GM19463 (cell line): ENCODE data around the gene DOK1.
A peak's percentile ranks its signal among the peaks of the same experiment; 100 is the strongest.
"Not testable (repeated sequence)": the region's sequence is repeated elsewhere in the genome, so short reads cannot be mapped to it uniquely, and the experiment has no call there.

ENCODE experiments used
- ATAC-seq: cut with Tn5 transposase; IDR thresholded peaks from one replicate; pipeline ENCODE4 v1.9.1; 2021; ENCODE audit warnings: mild to moderate bottlenecking, moderate library complexity; ENCODE audit not compliant: unreplicated experiment

DOK1 gene

DNA sequence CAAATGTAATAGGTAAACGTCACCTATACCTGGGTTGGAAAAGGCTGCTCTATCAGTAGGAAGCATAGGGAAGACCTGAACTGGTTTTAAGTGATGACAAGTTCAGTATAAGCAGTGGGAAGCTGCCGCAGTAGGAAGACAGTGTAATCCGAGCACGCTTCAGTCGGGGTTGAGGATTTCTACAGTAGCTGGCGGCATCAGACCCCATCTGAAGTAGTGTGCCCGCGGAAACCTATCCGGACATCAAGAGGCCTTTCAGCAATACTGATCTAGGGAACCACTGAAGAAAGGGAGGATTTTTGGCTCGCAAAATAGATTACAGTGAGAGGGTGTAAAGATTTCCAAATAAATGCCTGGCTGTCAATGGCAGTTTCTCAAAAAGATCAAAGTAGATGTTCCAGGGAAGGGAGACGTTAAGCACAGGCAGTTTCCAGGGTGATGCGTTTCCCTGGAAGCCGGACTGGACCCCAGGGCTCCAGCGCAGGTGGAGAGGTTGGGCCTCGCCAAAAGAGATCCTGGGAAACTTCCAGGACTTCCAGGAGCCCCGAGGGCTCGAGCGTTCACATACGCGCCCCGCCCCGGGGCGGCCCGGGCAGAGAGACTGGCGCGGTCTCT lies 6.1 kb upstream of the DOK1 start:
- ATAC-seq, result no peak

DNA sequence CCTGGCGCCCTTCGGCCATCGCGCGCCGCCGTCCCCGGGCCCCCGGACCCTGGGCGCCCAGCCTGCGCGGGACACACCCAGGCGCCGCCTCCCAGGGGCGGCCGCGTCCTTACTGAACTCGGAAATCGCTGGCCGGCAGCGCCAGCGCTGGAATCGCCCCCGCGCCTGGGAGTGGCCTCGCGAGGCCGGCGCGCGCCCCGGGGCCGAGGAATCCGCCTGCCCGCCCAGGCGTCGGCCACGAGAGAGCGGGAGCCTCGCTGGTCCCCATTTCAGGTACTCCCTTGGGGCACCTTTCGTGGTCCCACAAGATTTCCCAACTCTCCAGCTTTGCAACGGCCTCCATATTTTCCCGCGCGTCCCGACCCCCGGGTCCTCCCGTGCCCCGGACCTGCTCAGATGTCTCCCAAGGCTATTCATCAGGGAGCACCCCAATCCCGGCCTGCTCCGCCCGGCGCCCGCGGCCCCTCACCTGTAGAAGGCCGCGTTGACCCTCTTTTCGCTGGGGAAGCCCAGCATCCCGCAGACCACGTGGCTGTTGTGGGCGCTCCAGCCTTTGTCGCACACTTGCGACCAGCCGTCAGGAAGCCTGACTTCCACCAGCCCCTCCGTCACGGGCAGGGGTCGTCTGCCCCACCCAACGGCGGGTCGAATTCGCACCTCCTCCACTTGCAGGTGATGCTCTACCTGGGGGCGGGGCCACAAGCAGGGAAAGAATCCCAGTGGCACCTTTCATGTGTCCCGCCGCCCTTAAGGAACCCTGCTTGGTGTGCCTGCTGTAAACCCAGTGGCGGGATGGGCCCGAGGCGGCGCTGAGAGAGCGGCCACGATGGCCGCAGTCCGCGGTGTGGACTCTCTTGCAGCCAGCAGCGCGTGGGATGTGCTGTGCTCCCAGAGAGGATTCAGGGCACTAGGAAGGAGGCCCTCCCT lies 5.4 kb upstream of the DOK1 start:
- ATAC-seq, result peak; percentile 46

DNA sequence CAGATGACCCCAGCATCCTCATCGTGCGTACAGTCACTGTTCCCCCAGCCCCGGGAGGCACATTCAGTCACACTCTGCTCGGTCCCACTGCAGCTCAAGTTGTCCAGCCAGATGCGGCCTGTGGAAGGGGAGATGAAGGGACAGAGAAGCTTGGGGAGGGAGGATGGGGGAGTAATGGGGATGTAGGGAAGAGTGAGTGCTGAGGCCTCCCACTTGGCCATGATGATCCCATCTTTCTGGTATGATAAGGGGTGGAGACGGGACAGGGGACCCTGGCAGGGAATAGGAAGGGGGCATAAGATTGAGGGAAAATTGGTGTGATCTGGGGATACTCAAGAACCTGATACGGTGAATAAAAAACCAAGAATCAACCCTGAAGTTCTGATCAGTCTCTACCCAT lies 4.3 kb upstream of the DOK1 start:
- ATAC-seq, result no peak

DNA sequence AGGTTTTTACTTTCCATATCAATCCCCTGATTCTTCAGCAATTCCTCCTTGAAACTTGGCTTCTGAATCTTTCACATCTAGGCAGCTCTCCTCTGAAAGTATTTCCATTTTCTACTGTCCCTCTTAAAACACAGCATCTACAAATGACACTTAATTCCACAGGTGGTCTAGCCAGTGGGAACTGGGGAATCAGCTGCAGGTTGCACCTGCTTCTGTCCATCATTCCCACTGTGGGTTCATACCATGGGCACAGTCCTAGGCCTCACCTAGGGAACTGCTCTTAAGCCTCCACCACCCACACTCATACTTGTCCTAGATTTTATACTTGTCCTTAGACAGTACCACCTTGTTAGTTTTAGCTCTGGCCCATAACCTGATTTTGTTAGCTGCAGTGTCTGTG lies 3.0 kb upstream of the DOK1 start:
- ATAC-seq, result no peak

DNA sequence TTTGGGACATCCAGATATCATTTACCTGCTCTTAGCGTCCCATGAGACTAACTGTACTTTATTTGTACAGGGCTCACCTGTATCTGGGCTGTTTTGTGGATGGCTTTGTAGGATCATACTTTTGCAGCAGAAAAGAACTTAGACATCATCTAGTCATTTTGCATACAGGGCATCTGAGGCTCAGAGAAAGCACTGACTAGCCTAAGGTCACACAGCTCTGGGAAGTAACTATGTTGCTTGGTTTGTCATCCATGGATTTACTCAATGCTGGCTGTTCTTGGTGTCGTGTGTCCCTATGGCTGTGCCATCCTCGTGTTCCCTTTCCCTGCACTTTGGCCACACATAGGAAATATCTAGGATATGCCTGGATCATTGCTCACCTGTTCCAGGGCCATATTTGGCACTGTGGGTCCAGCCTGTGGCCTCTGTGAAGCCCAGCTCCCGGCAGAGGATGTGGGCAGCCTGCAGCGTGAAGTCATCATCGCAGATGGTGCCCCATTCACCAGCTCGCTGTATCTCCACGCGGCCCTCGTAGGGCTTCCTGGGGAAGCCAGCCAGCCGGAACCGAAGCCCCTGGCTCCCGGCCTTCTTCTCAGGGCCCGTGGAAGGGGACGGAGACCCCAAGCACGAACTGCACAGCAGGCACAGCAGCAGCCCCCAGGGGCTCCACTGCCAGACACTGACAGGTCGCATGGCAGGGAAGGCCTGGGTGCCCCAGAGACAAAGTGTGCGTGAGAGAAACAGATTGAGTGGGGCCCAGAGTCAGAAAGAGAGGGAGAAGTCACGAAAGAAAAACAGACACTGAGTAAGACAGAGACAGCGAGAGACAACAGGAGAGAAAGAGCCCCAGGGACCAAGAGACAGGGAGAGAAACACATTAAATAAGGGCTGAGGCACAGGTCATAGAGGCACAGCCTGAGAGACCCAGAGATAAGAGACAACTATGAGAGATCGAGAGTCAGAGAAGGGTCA lies 2.3 kb upstream of the DOK1 start:
- no peak for ATAC-seq

DNA sequence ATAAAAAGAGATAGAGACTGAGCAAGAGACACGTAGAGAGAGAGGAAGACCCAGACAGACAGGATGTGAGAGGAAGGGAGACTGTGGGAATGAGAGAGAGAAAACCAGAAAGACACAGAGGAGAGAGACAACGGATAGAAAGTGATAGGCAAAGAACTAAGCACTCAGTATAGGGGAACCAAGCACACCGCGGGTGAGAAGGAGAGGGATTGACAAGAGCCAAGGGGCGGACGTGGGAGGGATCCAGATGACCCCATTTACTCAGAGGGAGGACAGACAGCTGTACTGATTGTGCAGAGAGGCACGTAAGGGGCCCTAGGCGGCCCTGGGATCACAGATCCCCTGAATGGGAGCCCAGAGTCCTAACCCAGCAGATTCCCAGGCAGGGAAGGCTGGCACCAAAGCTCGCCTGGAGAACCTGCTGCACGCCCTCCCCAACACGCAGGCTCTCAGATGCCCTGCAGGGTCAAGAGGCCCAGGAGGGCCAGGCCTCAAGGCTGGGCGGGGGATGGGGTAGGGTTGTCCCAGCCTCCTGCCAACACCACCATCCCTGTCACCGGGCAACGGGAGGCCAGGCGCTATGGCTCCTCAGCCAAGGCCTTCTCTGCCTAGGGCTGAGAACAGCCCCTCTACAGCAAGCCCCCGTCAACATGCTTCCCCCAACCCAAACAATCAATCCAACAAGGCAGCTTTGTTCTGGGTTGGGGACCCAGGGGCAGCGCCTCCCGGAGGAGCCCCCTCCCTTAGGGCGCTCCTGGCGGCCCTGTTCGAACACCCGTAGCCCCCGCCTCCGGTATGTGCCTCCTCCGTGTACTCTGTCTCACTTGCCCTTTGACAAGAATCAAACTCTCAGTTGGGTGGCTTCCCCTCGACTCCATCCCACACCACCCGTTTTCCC lies 1.4 kb upstream of the DOK1 start:
- ATAC-seq, result no peak

DNA sequence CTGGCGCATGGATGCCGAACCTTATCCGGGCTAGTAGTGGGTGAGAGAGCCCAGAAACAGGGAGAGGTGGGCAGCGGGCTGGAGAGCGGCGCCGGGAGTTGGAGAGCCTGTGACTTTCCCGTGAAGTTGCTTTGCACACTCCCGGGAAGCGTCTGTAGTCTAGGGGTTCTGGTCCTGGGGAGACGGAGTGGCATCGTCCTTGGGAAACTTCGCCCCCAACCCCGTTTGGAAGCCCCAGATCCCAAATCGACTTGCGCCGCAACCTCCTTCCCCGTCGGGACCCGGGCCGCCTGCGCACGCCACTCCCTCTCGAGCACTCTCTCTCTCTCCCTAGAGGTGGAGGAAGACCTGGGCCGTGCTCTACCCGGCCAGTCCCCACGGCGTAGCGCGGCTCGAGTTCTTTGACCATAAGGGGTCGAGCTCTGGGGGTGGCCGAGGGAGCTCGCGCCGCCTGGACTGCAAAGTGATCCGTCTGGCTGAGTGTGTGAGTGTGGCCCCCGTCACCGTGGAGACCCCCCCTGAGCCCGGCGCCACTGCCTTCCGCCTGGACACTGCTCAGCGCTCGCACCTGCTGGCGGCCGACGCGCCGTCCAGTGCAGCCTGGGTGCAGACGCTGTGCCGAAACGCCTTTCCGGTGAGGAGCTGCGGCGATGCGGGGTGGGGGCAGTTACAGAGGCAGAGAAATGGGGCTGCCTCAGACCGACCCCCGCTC lies 456 bp downstream of the DOK1 start:
- peak; percentile 37 for ATAC-seq

DNA sequence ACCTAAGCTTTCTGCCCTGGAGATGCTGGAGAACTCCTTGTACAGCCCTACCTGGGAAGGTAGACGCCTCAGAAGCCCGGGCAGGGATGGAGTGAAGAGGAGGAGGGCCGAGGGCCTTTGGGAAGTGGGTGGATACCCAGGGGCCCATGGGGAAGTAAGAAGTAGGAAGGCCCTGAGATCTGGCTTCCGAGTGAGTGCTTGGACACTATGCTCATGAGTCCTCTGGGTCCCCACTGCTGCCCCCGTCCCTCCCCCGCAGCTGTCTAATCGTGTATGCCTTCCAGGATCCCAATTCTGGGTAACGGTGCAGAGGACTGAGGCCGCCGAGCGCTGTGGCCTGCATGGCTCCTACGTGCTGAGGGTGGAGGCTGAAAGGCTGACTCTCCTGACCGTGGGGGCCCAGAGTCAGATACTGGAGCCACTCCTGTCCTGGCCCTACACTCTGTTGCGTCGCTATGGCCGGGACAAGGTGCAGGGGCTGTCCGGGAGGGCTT lies 1.1 kb downstream of the DOK1 start:
- ATAC-seq, result no peak

DNA sequence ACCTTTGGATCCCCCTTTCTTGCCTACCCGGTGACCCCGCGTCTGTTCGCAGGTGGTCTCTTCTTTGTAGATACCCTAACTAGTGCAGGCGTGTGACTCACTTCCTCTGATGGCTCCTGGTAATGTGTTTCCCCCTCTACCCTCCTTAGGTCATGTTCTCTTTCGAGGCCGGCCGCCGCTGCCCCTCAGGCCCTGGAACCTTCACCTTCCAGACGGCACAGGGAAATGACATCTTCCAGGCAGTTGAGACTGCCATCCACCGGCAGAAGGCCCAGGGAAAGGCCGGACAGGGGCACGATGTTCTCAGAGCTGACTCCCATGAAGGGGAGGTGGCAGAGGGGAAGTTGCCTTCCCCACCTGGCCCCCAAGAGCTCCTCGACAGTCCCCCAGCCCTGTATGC lies 1.6 kb downstream of the DOK1 start:
- ATAC-seq, result no peak

DNA sequence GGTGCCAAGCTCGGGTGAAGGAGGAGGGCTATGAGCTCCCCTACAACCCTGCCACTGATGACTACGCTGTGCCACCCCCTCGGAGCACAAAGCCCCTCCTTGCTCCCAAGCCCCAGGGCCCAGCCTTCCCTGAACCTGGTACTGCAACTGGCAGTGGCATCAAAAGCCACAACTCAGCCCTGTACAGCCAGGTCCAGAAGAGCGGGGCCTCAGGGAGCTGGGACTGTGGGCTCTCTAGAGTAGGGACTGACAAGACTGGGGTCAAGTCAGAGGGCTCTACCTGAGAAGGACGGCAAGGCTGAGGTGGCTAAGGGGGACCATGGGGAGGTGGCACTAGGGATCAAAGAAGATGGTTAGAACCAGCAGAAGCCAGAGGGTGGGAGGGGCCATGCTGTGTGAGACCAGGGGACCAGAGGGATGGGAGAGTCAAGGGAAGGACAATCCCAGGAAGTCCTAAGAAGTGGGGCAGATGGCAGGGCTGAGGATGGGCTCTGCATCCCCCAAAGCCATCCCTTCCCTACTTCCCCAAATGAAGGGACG lies 2.4 kb downstream of the DOK1 start:
- ATAC-seq, result no peak

DNA sequence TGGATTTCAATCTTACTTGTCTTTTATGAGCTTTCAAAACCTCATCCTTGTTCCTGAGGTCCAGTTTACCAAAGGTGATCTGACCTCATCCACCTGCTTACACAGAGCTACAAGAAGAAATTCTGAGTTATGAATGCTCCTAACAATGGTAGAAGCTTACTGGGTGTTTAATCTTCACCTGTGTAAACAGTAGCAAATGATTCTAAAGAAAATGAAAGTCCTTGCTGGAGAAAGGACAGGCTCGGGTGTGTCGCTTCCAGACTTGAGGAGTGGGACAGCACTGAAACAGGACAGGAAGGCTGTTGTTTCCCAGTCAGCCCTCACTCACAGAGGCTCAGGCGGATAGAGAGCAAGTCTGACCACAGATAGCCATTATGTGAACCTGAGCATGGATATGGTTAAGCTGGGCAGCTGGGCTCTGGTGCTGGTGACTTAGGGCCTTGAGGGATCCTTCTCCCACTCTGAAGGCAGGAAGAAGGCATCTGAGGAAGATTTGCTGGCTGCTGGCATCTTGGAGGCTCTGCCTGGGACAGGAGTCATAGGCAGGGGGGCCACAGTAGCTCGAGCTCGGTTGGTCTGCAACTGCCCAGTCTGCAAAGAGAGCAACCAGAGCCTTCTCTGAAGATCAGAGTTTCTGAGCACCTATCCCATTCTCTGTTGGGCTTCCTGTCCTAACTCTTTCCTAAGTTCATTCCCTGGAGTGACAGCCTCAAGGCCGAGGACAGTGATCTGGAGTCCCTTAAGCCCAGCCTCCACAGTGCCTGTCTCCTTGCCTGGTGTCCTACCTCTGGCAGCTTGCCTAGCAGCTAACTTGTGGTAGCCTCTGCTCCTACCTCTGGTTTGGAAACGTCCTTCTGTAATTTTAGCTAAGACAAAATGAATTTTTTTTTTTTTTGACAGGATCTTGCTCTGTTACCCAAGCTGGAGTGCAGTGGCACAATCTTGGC lies 4.0 kb downstream of the DOK1 start:
- no peak for ATAC-seq

DNA sequence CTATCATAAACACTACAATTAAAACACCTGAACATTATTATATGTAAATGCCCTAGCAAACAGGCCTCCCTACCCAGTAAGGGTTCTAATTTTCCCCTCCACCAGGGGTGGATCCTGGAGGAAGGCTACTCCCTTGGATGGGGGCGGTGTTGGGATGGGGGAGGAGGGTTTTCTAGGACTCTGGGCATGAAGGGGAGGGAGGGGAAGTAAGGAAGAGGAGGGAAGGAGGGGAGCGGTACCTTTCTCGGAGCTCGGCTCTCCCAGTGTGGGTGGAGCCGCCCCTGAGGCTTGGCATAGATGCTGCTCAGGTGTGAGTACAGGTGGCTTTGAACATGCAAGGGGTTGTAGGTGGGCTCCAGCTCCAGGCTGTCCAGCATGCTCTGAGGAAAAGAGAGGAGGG lies 5.4 kb downstream of the DOK1 start:
- ATAC-seq, result no peak

DNA sequence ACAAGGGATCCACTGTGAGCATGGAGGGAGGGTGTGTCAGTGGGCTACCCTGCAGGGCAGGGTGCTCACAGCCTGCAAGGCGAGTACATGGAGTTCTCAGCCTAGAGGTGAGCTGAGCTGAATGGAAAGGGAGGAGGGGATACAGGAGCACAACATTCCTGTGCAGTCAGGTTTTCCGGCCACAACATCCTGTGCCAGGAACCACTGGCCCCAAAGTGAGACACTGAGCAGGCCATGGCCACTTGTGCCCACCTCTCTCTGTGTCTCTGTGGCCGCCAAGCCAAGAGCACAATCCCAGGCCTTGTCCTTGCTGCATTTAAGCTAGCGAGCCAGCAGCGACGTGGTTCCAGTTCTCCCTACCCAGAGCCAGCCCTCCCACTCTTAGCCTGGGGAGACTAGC lies 6.1 kb downstream of the DOK1 start:
- no peak for ATAC-seq

DNA sequence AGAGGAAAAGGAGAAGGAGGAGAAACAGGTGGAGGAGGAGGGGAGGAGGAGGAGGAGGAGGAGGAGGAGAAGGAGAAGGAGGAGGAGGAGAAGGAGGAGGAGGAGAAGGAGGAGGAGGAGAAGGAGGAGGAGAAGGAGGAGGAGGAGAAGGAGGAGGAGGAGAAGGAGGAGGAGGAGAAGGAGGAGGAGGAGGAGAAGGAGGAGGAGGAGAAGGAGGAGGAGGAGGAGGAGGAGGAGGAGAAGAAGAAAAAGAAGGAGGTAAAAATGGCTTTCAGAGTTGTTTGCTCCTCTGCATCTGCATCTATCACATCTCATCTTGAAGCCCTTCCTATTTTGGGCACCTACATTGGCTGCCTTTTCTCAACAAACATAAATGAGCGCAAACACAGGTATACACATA lies 6.5 kb downstream of the DOK1 start:
- ATAC-seq, result not testable (repeated sequence)

DNA sequence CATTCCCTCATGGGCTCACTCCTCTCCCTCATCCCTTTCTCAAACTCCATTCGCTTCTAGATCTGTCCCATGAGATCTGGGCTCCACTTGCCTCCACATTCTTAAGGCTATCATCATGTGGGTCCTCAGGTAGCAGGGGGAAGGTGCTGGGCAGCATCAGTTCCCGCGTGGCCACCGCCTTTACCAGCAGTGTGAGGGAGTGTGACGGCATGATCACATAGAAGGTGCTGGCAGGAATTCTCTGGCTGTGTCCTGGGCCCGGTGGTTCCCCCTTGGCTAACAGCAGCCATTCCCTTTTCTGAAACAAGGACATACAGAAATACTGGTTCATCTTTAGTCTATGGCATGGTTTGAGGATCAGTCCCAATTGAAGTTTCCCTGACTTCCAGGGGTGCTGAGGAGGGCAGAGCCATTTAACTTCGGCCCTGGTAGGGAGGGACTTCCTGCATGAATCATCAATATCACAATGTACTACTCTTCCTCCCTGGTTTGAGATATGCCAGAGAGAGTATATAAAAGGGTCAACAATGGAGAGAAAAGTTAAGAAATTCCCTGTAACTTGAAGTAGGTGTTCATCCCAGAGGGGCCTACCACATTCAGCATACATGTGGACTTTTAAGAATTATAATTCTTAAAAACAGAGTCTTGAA lies 7.7 kb downstream of the DOK1 start:
- ATAC-seq, result no peak

DNA sequence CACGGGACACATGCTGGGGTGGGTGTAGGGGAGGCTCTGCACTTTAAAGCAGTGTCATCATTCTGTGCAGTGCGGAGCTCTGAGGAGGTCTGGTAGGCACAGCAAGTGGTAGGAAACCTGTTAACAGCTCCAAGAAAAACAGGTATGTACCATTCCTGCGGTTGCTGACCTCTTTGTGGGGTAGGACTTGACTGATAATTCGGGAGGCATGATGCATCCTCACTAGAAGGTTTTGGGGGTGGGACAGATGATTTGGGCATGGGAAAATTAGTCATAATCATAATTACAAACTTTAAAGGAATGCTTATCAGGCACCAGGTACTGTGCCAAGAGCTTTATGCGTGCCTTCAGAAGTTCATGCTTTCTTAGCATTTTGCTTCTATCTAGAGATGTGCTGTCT lies 9.7 kb downstream of the DOK1 start:
- no peak for ATAC-seq

DNA sequence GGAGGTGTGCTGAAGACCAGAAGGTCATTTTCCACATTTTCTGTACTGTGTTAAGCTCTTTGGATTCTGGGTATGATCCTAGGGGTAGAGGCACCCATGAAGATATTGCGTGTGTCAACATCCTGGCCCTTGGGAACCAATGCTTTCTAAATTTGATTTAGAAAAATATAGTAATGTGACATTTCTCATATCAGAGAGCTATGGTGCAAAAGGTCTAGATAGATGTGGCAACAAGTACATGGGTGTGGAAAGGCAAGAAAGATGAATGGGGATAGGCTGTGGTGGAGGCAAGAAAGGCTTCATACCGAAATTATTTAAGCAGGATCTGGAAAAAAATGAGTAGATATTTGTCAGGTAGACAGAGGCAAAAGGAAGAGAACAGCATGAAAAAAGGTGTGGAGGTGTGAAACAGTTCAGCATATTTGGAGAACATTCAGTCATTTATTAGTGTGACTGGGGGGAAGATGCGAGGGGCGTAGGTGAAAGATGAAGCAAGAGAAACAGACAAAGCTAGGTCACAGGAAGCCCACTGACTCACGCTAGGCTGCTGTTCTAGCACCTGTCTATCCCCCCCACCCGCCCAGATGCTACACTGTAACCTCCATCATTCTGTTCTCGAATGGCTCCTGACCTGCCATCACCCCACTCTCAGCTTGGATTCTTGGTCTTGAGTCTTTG lies 11.7 kb downstream of the DOK1 start:
- no peak for ATAC-seq
